SIG-M5 treated with dmso at 0.1 percent for 504 hours (cell line): ENCODE measurements around the gene RPL29.

Experiments used
- DNase-seq: peaks from one replicate; lab custom pipeline; 2025; ENCODE audit not compliant: unreplicated experiment; lab: John Stamatoyannopoulos, UW

Gene RPL29

DNA sequence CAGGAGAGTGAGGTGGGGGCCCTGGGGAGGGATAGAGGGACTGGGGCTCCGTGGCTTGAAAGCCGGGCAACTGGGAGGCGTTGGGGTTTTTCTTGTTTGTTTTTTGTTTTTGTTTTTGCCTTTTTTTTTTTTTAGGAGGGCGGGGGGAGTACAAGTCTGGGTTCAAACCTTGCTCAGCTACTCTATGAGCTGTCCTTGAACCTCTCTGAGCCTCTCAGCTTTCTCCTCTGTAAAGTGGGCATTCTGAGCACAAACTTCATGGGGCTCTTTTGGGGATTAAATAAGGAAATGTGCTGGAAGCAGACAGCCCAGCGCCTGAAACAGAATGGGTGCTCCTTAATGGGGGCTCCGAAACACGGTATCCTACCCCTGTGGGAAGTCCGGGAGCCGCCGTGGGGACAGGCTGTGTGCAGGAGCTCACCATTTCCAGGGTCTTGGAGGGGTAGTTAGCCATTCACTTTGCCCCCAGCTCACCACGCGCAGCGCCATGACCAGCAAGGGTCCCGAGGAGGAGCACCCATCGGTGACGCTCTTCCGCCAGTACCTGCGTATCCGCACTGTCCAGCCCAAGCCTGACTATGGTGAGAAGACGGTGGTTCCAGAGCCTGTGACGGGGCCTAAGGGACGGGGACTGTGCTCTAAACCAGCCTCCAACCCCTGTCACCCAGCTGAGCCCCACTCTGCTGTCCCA, 12.0 kb downstream of the RPL29 start:
- no peak for DNase-seq

DNA sequence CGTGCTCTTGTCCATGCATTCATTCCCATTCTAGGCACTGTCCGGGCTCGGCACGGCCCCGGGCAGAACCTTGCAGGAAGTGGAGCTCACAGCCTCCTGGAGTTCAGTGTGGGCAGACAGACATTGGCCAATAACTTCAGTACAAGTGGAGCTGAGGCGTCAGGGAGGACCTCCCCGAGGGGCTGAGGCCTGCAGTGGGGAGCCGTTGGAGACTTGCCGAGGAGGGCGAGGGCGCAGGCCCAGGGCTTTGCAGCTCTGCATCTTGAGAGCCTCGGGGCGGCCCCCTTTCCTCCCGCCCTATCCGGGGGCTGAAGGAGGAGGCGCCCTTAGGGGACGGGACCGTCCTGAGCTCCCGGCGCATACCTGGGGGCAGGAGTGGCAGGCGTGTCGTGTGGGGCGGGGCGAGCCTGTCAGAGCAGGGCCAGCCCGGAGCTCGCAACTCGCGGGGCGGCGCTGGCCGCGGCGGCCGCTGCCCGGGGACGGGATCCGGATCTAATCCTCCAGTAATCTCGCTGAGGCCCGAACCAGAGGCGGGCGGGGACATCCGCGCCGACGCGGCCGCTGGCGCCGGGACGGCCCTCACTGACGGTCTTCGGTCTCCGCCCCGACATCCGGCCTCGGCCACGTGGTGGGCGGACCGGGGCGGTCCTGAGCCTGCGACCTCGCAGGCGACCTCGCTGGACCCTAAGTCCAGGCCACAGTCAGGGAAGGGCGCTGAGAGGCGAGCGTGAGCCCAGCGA, 12.7 kb downstream of the RPL29 start, which contains the start of gene ACY1:
TSS of gene ACY1 (plus strand) at position 698 of the 740 bp plus-strand sequence. CDS start 530 bp downstream, outside the sequence.
- DNase-seq: peak; percentile 86

DNA sequence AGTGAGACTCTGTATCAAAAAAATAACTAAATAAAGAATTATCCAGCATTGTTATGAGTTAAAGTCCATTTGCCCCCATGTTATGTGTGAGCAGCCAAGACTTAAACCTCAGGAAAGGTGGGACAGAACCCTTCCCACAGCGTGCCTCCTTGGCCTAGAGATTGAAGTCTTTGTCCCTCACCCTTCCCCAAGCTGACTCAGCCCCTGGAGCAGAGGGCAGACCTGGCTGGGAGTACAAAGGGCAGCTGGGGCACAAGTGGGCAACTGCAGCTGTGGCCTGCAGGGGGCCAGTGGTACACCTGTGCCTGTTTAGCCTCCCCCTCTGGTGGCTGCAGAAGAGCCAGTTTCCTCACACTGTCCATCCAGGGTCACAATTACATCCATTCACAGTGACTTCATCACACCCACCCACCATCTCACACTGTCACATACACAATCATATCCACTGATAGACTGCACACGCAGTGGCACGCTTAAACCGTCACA, 13.3 kb downstream of the RPL29 start:
- no peak for DNase-seq

GRCh38 chr3:51980253-51980652, 15.4 kb downstream of the RPL29 start:
- no peak for DNase-seq

- no peak for DNase-seq
Measured at GRCh38 chr3:51978143-51978502, 17.6 kb downstream of the RPL29 start.

DNA sequence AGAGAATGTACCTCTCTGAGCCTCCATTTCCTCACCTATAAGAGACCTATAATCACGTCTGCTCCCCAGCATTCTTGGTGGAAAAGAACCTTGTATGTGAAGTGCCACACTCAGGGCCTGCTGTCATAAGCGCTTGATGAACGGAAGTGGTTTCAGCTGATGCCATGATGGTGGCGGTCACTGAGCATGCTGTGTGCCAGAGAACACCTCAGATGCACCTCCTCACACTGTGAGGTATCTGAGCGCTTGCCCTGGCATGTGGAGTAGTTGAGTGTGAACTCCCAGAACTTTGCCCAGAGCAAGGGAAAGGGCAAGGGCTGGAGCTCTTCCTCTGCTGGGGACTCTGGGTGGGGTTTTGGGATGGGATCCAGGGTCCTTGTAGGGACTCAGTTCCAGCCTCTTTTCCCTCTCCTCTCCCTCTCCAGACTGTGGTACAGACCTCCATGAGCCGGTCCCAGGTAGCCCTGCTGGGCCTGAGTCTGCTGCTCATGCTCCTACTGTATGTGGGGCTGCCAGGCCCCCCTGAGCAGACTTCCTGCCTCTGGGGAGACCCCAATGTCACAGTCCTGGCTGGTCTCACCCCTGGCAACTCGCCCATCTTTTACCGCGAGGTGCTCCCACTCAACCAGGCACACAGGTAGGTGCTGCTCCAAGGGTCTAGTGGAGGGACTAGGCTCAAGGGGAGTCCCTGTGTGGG, 18.1 kb downstream of the RPL29 start:
- no peak for DNase-seq

- DNase-seq: no peak
Measured at GRCh38 chr3:51975852-51976549, 19.7 kb downstream of the RPL29 start.

- DNase-seq: peak; percentile 59
Measured at GRCh38 chr3:51974963-51975851, 20.5 kb downstream of the RPL29 start, which contains the start of gene ABHD14A. Gene ABHD14A (plus strand): TSS chr3:51975064. CDS start chr3:51975136, 72 bp downstream.

- DNase-seq: no peak
Measured at GRCh38 chr3:51974277-51974962, 21.3 kb downstream of the RPL29 start.

GRCh38 chr3:51971350-51971749, 24.3 kb downstream of the RPL29 start:
- no peak for DNase-seq

DNA sequence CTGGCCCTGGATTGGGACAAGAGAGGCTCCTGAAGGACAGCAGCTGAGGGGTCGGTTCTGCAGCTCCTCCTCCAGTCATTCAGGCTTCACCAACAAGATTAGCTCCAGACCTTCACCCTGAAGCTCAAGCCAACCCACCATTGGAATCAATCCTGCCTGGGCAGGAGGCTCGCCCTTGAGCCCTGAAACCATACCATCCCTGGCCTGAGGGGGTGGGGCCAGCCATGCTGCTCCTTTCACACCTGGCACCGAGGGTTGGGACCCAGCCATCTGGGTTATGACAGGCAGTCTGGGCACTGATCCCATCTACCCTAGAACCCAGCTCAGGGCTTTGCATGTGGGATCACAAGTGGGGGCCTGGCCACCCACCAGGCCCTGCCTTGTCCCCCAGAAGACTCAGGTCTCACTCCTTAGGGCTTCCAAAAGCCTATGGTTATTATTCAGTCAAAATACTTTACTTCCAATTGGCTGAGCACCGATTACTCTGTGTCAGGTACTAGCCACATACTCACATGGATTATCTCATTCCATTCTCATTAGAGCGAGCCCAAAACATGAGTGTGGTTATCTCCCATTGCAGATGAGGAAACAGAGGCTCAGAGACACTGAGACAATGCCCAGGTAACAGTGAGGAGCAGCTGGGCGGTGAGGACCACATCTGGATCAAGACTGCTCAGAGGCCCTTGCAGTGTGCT, 24.9 kb downstream of the RPL29 start:
- DNase-seq: no peak

DNA sequence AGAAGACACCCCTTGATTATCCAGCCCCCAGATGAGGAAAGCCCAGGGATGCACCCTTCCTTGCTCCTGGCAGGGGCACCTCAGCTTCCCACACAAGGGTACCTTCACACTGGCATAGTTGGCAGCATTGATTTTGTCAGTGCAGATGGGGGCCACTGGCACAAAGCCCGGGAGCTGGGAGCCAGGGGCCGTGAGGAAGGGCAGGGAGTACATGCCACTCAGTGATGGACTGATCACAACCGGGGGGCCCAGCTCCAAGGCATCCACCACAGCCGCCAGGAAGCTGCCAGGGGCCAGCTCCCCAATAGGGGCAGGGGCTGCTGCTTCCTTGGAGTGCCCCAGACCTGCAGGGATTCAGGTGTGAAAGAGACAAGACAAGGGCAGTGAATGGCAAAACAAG, 25.9 kb downstream of the RPL29 start:
- DNase-seq: no peak

DNA sequence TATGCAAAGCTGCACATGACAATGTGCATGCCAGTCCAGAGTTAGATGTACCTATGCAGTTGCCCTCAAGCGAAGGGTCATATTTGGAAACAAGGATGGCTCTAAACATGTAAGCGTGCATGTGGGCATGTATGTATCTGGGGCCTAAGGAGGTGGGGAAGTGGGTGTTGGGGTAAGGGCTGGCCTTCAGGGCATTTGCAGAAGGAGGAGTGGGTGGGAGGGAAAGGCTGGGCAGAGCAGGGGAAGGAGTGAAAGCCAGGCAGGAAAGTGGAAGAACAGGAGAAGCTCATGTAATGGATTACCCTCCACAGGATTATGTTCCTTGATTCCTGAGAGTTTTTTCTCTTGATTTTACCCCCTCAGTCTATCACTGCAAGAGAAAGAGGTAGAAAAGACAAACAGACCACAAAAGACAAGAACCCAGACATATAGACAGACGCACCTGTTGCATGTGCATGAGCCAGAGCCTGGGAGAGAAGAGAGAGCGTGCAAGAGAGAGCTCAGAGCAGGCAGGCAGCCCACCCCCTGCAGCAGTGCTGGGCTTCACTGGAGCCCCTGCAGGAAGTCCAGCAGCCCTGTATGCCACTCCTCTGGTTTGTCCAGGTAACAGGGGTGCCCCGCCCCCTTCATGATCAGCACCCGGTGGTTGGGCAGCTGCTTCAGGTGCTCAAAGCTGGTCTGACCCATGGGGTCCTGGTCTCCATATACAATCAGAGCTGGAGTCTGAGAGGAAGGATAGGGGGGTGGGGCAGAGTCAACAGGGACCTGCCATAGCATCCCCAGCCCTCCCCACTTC, 26.6 kb downstream of the RPL29 start:
- DNase-seq: no peak

DNA sequence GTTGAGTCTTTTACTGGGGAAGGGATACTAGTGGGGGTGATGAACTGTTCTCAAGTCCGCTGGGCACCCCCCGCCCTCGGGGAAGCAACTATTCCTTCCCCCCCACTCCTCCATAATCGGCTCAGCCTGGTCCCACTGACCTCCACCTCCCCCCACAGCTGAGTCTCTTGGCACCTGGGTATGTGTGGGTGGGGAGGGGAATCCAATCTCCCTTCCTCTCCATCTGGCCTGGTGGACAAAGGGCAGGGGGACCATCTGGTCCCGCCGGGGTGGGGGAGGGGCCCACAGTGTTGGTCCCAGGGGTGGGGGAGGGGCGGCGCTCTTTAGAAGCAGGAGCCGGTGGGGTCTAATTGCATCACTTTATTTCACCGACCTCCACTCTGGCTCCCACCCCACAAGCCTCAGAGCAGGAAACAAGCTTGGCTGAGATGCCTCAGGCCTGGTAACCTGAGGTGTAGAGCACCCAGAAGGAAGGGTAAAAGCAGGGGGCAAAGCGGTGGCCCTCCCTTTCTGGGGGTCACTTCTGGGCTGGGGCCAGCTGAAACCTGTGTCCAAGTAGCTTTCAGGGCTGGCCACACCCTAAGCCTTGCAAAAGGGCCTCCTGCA, 27.4 kb downstream of the RPL29 start:
- no peak for DNase-seq

- no peak for DNase-seq
Measured at GRCh38 chr3:51967384-51968169, 28.1 kb downstream of the RPL29 start, which contains the start of gene PCBP4. Gene PCBP4 (minus strand): TSS chr3:51967454. CDS start chr3:51961240, 6,214 bp downstream.

DNA sequence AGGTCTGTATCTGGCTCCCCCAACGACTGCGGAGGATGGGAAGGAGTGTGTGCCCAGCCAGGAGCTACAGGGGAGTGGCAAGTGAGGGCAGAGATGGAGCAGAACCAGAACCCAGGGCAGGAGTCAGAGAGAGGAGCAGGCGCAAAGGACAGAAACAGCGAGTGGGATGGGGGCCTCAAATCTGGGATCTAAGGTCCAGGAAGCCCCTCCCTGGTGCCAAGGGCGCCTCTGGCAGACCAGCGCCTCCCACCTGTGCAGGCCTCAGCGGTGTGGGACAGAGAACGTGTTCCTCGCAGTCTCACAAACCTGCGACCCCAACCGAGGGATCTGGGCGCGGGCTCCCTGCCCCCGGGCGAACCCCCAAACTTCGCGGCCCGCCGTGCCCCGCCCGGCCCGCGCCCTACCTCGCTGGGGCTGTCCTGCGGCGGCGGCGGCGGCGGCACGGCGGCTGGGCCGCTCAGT, 28.7 kb downstream of the RPL29 start:
- DNase-seq: no peak

DNA sequence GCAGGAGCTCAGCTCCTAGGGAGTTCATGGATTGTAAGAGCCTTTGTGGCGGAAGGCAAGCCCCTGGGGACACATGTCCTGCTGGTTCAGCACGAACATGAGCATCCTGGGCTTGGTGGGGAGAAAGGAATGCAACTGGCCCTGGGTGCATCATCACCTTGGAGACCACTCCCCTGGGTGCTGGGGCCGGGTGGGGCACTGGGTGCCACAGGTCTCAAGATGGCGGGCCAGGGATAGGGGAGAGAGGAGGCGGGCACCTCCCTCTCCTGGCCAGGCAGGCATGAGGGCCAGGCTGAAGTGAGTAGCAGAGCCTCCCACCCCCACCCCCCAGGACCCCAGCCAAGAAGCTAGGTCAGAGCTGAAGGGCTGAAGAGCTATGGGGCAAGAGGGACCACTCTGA, 29.2 kb downstream of the RPL29 start:
- no peak for DNase-seq
